ENCODE measurements around the gene PRELID3B. TPM values are rescaled to one million over a fixed set of nuclear protein-coding genes. Genes with fewer than 3 reads are reported as not detected.

PRELID3B gene
- total and polyA plus RNA-seq, 2 of the 8 experiments (the other 6 are each of a cell fraction or from before 2014, with no cell fraction given) = 8.1 to 50.5 TPM

- H2BK12ac ChIP-seq (ENCODE audit: low read depth, low read length) = no peak overlapping the region
- no peak overlapping the region for H3K14ac ChIP-seq (ENCODE audit: insufficient read length)
- no peak overlapping the region for H2BK120ac ChIP-seq (replicated peaks; ENCODE audit: low read depth, low read length)
- H3K27me3 ChIP-seq (replicated peaks in 1 of 4; ENCODE audit: control insufficient read depth in 3 of 4, extremely low read depth in 1 of 4, insufficient read depth in 3 of 4, low read length in 3 of 4) = no peaks in the 10 kb centered on the region
- H3K4me3 ChIP-seq (ENCODE audit: extremely low read depth in 1 of 4, insufficient read depth in 2 of 4, low read depth in 3 of 4, low read length in 4 of 4) = no peak overlapping the region
- no peak overlapping the region for H2AK5ac ChIP-seq (ENCODE audit: low read depth, low read length)
- H2BK5ac ChIP-seq (ENCODE audit: low read depth, low read length) = no peak overlapping the region
- no peak overlapping the region for H3K4ac ChIP-seq (replicated peaks; ENCODE audit: insufficient read length, low read depth, low read length)
- H3K23ac ChIP-seq (ENCODE audit: insufficient read length) = no peak overlapping the region
- no peaks in the 10 kb centered on the region for H3K9me3 ChIP-seq (ENCODE audit: insufficient read depth in 2 of 2, low read depth in 1 of 2, low read length in 1 of 2)
- H4K5ac ChIP-seq (ENCODE audit: insufficient read length, low read depth, low read length) = no peak overlapping the region
- no peaks in the 10 kb centered on the region for H3K4me1 ChIP-seq (replicated peaks in 1 of 4; ENCODE audit: control insufficient read depth in 3 of 4, insufficient read depth in 4 of 4, low read length in 3 of 4)
- no peak overlapping the region for H2BK15ac ChIP-seq (ENCODE audit: low read length)
- no peak overlapping the region for H2BK20ac ChIP-seq (ENCODE audit: low read length)
- H2AFZ ChIP-seq (ENCODE audit: low read length) = no peak overlapping the region
- H3K27ac ChIP-seq (ENCODE audit: low read depth, low read length) = no peak overlapping the region
- no peak overlapping the region for H4K91ac ChIP-seq (replicated peaks; ENCODE audit: insufficient read length, low read length)
- no peak overlapping the region for H3K4me2 ChIP-seq (ENCODE audit: insufficient read depth in 1 of 2, low read depth in 2 of 2, low read length in 2 of 2)
- CTCF ChIA-PET (ENCODE audit: partially characterized antibody) = interaction anchor here (0.7 kb wide), 1 partner anchor 1421 kb away, joined by 5 read pairs; no protein-coding TSS in a partner anchor
- peaks cover 0 to 6% of the 10 kb centered on the region in 2 experiments for H4K20me1 ChIP-seq (replicated peaks in 1 of 2; ENCODE audit: control insufficient read depth in 1 of 2, insufficient read depth in 2 of 2, low read length in 2 of 2)
- H3K36me3 ChIP-seq (ENCODE audit: control insufficient read depth in 2 of 4, insufficient read depth in 4 of 4, low read length in 3 of 4) = peaks cover 16 to 64% (median 51%) of the 10 kb centered on the region in 4 experiments; a peak in 7 of 8 replicates
- TF ChIP-seq RXRA (IDR thresholded peaks at IDR 0.05; ENCODE audit: insufficient read depth, low read depth, low read length) (no peak), CHD1 (IDR thresholded peaks at IDR 0.05; ENCODE audit: low read depth, low read length) (no peak), KDM1A (IDR thresholded peaks at IDR 0.05; ENCODE audit: borderline replicate concordance, low read length) (no peak), E2F6 (IDR thresholded peaks at IDR 0.05) (no peak), CHD2 (IDR thresholded peaks at IDR 0.05; ENCODE audit: low read length) (no peak), CTCF (IDR thresholded peaks at IDR 0.05; ENCODE audit: control extremely low read depth in 1 of 3, insufficient read depth in 1 of 3, low read depth in 1 of 3, low read length in 3 of 3) (no peak)
- H3K56ac ChIP-seq (replicated peaks; ENCODE audit: insufficient read length, low read depth, low read length) = no peak overlapping the region
- no peak overlapping the region for H3K9ac ChIP-seq (replicated peaks in 1 of 4; ENCODE audit: extremely low read depth in 1 of 4, low read depth in 3 of 4, low read length in 3 of 4)
- POLR2A ChIA-PET (ENCODE audit: partially characterized antibody) = no interaction called here
- FAIRE-seq = no peak
- 91% methylated on average over 17 of the region's 17 CpGs; no CpG with 5 or more reads in 1 of the 2 experiments for WGBS, 2 experiments (ENCODE audit: extremely low coverage in 1 of 2, insufficient coverage in 1 of 2, insufficient read length in 1 of 2, insufficient replicate concordance in 2 of 2, low coverage in 1 of 2, low lambda C conversion rate in 2 of 2, missing lambda C conversion rate in 1 of 2)
- no peaks in the 10 kb centered on the region for H3K79me1 ChIP-seq (ENCODE audit: low read depth, low read length)
- H3K23me2 ChIP-seq (ENCODE audit: low read depth, low read length) = no peaks in the 10 kb centered on the region
- H4K8ac ChIP-seq (ENCODE audit: extremely low read depth, insufficient read depth, low read length) = no peak overlapping the region
- H3K79me2 ChIP-seq (ENCODE audit: control insufficient read depth in 1 of 2, insufficient read depth in 2 of 2, low read length in 2 of 2) = no peaks in the 10 kb centered on the region
- no peak for DNase-seq (ENCODE audit: low read depth in 1 of 2, low spot score in 2 of 2)
- H3K18ac ChIP-seq (ENCODE audit: extremely low read depth, low read length) = no peak overlapping the region
Observed at GRCh38 chr20:58994390-58995159, 48.0 kb downstream of the PRELID3B start.
